ENCODE measurements around the gene EBF3. TPM values are rescaled to one million over a fixed set of nuclear protein-coding genes. Genes with fewer than 3 reads are reported as not detected.
A peak's percentile ranks its signal among the peaks of the same experiment; 100 is the strongest.

EBF3 gene
- total RNA-seq, 4 donors from 2014 or later: 1.4 to 4.2 (median 2.4) TPM

GRCh38 chr10:129888784-129889616 lies 75.1 kb downstream of the EBF3 start:
- 67% methylated on average over 11 of the region's 22 CpGs for WGBS
- H3K36me3 ChIP-seq: no peaks in the 10 kb centered on the region
- no peak for TF ChIP-seq EP300 (IDR thresholded peaks at IDR 0.05)
- TF ChIP-seq CTCF (IDR thresholded peaks at IDR 0.05): peak in 1 of 2 donors; percentile 67
- TF ChIP-seq POLR2AphosphoS5 (IDR thresholded peaks at IDR 0.05): no peak
- DNase-seq (ENCODE audit: low spot score in 2 of 2): peak in 1 of 2 donors; percentile 87
- peaks cover under 1% of the 10 kb centered on the region for H3K27me3 ChIP-seq
- H3K9me3 ChIP-seq: no peaks in the 10 kb centered on the region
- H3K4me1 ChIP-seq: no peaks in the 10 kb centered on the region
- H3K4me3 ChIP-seq: no peak overlapping the region
- no peak overlapping the region for H3K27ac ChIP-seq

- H3K9me3 ChIP-seq: no peaks in the 10 kb centered on the region
- 94% methylated on average over 35 of the region's 35 CpGs for WGBS
- DNase-seq (ENCODE audit: low spot score in 2 of 2): no peak
- no peaks in the 10 kb centered on the region for H3K36me3 ChIP-seq
- no peak overlapping the region for H3K27ac ChIP-seq
- H3K4me1 ChIP-seq: no peaks in the 10 kb centered on the region
- TF ChIP-seq CTCF (IDR thresholded peaks at IDR 0.05): no peak
- no peak for TF ChIP-seq POLR2A (IDR thresholded peaks at IDR 0.05)
- no peak for TF ChIP-seq POLR2AphosphoS5 (IDR thresholded peaks at IDR 0.05)
- TF ChIP-seq EP300 (IDR thresholded peaks at IDR 0.05): no peak
- H3K27me3 ChIP-seq: no peaks in the 10 kb centered on the region
- no peak overlapping the region for H3K4me3 ChIP-seq
These were observed 75.9 kb downstream of the EBF3 start for GRCh38 chr10:129887986-129888783.

- WGBS: 93% methylated on average over 13 of the region's 13 CpGs
- no peak for DNase-seq (ENCODE audit: low spot score in 2 of 2)
- Histone ChIP-seq H3K27me3 (no peaks in the 10 kb centered on the region), H3K27ac (no peak overlapping the region), H3K4me3 (no peak overlapping the region), H3K36me3 (no peaks in the 10 kb centered on the region), H3K9me3 (no peaks in the 10 kb centered on the region), H3K4me1 (no peaks in the 10 kb centered on the region)
- TF ChIP-seq EP300 (IDR thresholded peaks at IDR 0.05) (no peak), POLR2A (IDR thresholded peaks at IDR 0.05) (no peak), CTCF (IDR thresholded peaks at IDR 0.05) (no peak), POLR2AphosphoS5 (IDR thresholded peaks at IDR 0.05) (no peak)
These were observed 76.6 kb downstream of the EBF3 start for GRCh38 chr10:129887381-129887905.

- TF ChIP-seq EP300 (IDR thresholded peaks at IDR 0.05) (no peak), CTCF (IDR thresholded peaks at IDR 0.05) (no peak), POLR2A (IDR thresholded peaks at IDR 0.05) (no peak), POLR2AphosphoS5 (IDR thresholded peaks at IDR 0.05) (no peak)
- no peak overlapping the region for H3K27ac ChIP-seq
These were observed 77.8 kb downstream of the EBF3 start for GRCh38 chr10:129886263-129886662.

GRCh38 chr10:129885526-129885925 lies 78.5 kb downstream of the EBF3 start:
- Histone ChIP-seq H3K9me3 (no peaks in the 10 kb centered on the region), H3K36me3 (no peaks in the 10 kb centered on the region), H3K4me3 (no peak overlapping the region), H3K27me3 (no peaks in the 10 kb centered on the region), H3K27ac (no peak overlapping the region), H3K4me1 (no peaks in the 10 kb centered on the region)
- DNase-seq (ENCODE audit: low spot score in 2 of 2): no peak
- WGBS: 89% methylated on average over 8 of the region's 8 CpGs
- TF ChIP-seq EP300 (IDR thresholded peaks at IDR 0.05) (no peak), POLR2AphosphoS5 (IDR thresholded peaks at IDR 0.05) (no peak), CTCF (IDR thresholded peaks at IDR 0.05) (no peak), POLR2A (IDR thresholded peaks at IDR 0.05) (no peak)

More at GRCh38 chr10:129886263-129886662, 77.8 kb downstream of the EBF3 start:
- Histone ChIP-seq H3K27me3 (no peaks in the 10 kb centered on the region), H3K36me3 (no peaks in the 10 kb centered on the region), H3K4me3 (no peak overlapping the region), H3K4me1 (no peaks in the 10 kb centered on the region), H3K9me3 (no peaks in the 10 kb centered on the region)
- WGBS: 82% methylated on average over 9 of the region's 9 CpGs
- DNase-seq (ENCODE audit: low spot score in 2 of 2): no peak

Data from suprapubic skin (tissue), 4 donors.